Limb (tissue), 2 donors: Measurements from ENCODE around the gene SEC24A.
"Not testable (repeated sequence)": the region's sequence is repeated elsewhere in the genome, so short reads cannot be mapped to it uniquely, and the experiment has no call there.

Experiments used
- DNase-seq, 2 donors: peaks; one replicate each; pipeline ENCODE4 v3.0.0-alpha.2; 2016; ENCODE audit errors: extremely low spot score in 2 of 2

Gene SEC24A

GRCh38 chr5:134649163-134649835 is 714 bp downstream of the SEC24A start:
- no peak for DNase-seq

- not testable (repeated sequence) for DNase-seq
These were observed 2.1 kb downstream of the SEC24A start for GRCh38 chr5:134650660-134651059.

- no peak for DNase-seq
These were observed 2.9 kb downstream of the SEC24A start for GRCh38 chr5:134651531-134651930.

- DNase-seq = no peak
These were observed 8.1 kb downstream of the SEC24A start for GRCh38 chr5:134656690-134657089.

GRCh38 chr5:134659456-134659855 is 10.9 kb downstream of the SEC24A start:
- DNase-seq = no peak

GRCh38 chr5:134659922-134660321 is 11.3 kb downstream of the SEC24A start:
- DNase-seq = no peak

GRCh38 chr5:134662971-134663370 is 14.4 kb downstream of the SEC24A start:
- DNase-seq = no peak

GRCh38 chr5:134664448-134664847 is 15.9 kb downstream of the SEC24A start:
- DNase-seq = no peak

GRCh38 chr5:134673546-134673945 is 25.0 kb downstream of the SEC24A start:
- not testable (repeated sequence) for DNase-seq

GRCh38 chr5:134677357-134677756 is 28.8 kb downstream of the SEC24A start:
- not testable (repeated sequence) for DNase-seq

GRCh38 chr5:134690144-134690543 is 41.6 kb downstream of the SEC24A start:
- not testable (repeated sequence) for DNase-seq

GRCh38 chr5:134692722-134693121 is 44.1 kb downstream of the SEC24A start:
- DNase-seq = no peak

- DNase-seq = no peak
These were observed 59.7 kb downstream of the SEC24A start for GRCh38 chr5:134708301-134708700.

GRCh38 chr5:134714120-134714519 is 65.5 kb downstream of the SEC24A start:
- DNase-seq = no peak

GRCh38 chr5:134714541-134714940 is 66.0 kb downstream of the SEC24A start:
- DNase-seq = no peak

GRCh38 chr5:134715466-134715865 is 66.9 kb downstream of the SEC24A start:
- DNase-seq = not testable (repeated sequence)

- DNase-seq = no peak
These were observed 76.3 kb downstream of the SEC24A start for GRCh38 chr5:134724872-134725271.

GRCh38 chr5:134732819-134733218 is 84.2 kb downstream of the SEC24A start:
- DNase-seq = no peak

- DNase-seq = no peak
These were observed 86.7 kb downstream of the SEC24A start for GRCh38 chr5:134735243-134735642.

GRCh38 chr5:134736173-134736812 is 87.7 kb downstream of the SEC24A start:
- DNase-seq = no peak

GRCh38 chr5:134738133-134738962 is 89.8 kb downstream of the SEC24A start, which contains the start of gene CAMLG:
Gene CAMLG, plus strand, starts transcription at chr5:134738548. Its CDS starts 73 bp downstream, at chr5:134738621.
- DNase-seq = peak; percentile 96 to 98
